Peyer's patch (tissue), 4 donors: ENCODE data around the gene TOP2B.

Source experiments
- POLR2A ChIP-seq, 2 donors: fragments of 450-650 bp; IDR thresholded peaks; one replicate each; pipeline ENCODE4 v1.5.1; 2017; ENCODE audit warnings: antibody characterized with exemption in 2 of 2, mild to moderate bottlenecking in 2 of 2, moderate library complexity in 2 of 2
- TF ChIP-seq, protein P1 (sequence below), 6 experiments: fragments of 450-650 bp in 4 of 6; fragments of 200-600 bp in 2 of 6; sonication (generic) in 1 of 6; IDR thresholded peaks; one replicate each; pipeline ENCODE4 v1.5.1; 2017 to 2019; ENCODE audit warnings: antibody characterized with exemption in 6 of 6, mild to moderate bottlenecking in 3 of 6, moderate library complexity in 1 of 6

DNA sequence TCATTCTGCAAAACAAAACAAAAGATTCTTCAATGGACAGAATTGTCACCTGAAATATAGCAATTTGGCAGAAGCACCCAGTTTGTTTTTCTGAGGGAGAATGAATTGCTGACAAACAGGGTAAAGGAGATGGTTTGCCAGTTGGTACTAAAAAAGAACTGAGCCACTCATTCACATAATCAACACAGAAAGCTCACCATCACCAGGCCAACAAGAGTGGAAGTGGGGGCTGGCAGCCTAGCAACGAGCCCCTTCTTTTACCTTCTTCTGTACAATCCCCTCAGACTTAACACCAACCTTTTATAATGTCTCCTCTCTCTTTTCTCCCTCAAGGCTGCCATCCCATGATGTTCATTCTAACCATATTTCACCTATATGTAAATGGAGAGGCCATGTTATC is 5.9 kb downstream of the TOP2B start:
- TF ChIP-seq, protein P1, sequence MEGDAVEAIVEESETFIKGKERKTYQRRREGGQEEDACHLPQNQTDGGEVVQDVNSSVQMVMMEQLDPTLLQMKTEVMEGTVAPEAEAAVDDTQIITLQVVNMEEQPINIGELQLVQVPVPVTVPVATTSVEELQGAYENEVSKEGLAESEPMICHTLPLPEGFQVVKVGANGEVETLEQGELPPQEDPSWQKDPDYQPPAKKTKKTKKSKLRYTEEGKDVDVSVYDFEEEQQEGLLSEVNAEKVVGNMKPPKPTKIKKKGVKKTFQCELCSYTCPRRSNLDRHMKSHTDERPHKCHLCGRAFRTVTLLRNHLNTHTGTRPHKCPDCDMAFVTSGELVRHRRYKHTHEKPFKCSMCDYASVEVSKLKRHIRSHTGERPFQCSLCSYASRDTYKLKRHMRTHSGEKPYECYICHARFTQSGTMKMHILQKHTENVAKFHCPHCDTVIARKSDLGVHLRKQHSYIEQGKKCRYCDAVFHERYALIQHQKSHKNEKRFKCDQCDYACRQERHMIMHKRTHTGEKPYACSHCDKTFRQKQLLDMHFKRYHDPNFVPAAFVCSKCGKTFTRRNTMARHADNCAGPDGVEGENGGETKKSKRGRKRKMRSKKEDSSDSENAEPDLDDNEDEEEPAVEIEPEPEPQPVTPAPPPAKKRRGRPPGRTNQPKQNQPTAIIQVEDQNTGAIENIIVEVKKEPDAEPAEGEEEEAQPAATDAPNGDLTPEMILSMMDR (IDR thresholded peaks at IDR 0.05), result no peak
- no peak for TF ChIP-seq POLR2A (IDR thresholded peaks at IDR 0.05)
